A549 (cell line): ENCODE measurements around the gene DLGAP1. TPM values are rescaled to one million over a fixed set of nuclear protein-coding genes. Genes with fewer than 3 reads are reported as not detected.

Experiments
- ATOH8 ChIP-seq: fragments of 250-450 bp; sonication (Bioruptor Pico); IDR thresholded peaks from 2 replicates; pipeline ENCODE4 v1.5.0; 2020; ENCODE audit warnings: low read depth, mild to moderate bottlenecking, moderate library complexity
- CHD4 ChIP-seq: fragments of 200-600 bp; sonication (generic); IDR thresholded peaks from 2 replicates; pipeline ENCODE4 v1.6.1; 2016; ENCODE audit warnings: antibody characterized with exemption, mild to moderate bottlenecking, borderline replicate concordance
- EHF ChIP-seq: fragments of 250-450 bp; sonication (Bioruptor Pico); IDR thresholded peaks from 2 replicates; pipeline ENCODE4 v1.5.0; 2020; ENCODE audit warnings: mild to moderate bottlenecking
- EHMT2 ChIP-seq: fragments of 200-600 bp; sonication (generic); IDR thresholded peaks from 2 replicates; pipeline ENCODE4 v1.6.1; 2016; ENCODE audit warnings: antibody characterized with exemption, low read depth, mild to moderate bottlenecking, moderate library complexity
- ELK1 ChIP-seq: fragments of 150-350 bp; IDR thresholded peaks from 2 replicates; pipeline ENCODE4 v1.6.1; 2014; ENCODE audit warnings: low read depth, mild to moderate bottlenecking, low read length
- EP300 ChIP-seq, 2 experiments: fragments of >200 bp; sonication (Bioruptor Twin); formaldehyde crosslinking; IDR thresholded peaks; 2 replicates in 1 of 2; 3 replicates in 1 of 2; pipeline ENCODE4 v1.6.1; 2016 to 2017
- ESRRA ChIP-seq: fragments of 150-350 bp; IDR thresholded peaks from 2 replicates; pipeline ENCODE4 v1.6.1; 2014; ENCODE audit warnings: mild to moderate bottlenecking, low read length, borderline replicate concordance
- FOSL2 ChIP-seq, 2 experiments: fragments of 450-650 bp in 1 of 2; fragments of >200 bp in 1 of 2; sonication (Bioruptor Twin) in 1 of 2; formaldehyde crosslinking; IDR thresholded peaks; 2 replicates each; pipeline versions ENCODE4 v1.5.0 to v1.6.1; 2016 to 2020; ENCODE audit warnings: mild to moderate bottlenecking in 1 of 2, moderate library complexity in 1 of 2
- FOXS1 ChIP-seq: fragments of 250-450 bp; sonication (Bioruptor Pico); IDR thresholded peaks from 2 replicates; pipeline ENCODE4 v1.5.0; 2020; ENCODE audit warnings: mild to moderate bottlenecking, moderate library complexity
- GATA3 ChIP-seq: IDR thresholded peaks from 2 replicates; pipeline ENCODE4 v1.6.1; 2012; ENCODE audit warnings: borderline replicate concordance
- HDAC2 ChIP-seq: fragments of 200-600 bp; sonication (generic); IDR thresholded peaks from 2 replicates; pipeline ENCODE4 v1.6.1; 2016
- HES2 ChIP-seq: fragments of >200 bp; sonication (Bioruptor Twin); formaldehyde crosslinking; IDR thresholded peaks from 2 replicates; pipeline ENCODE4 v1.6.1; 2016
- HMGXB4 ChIP-seq: fragments of 250-450 bp; sonication (Bioruptor Pico); IDR thresholded peaks from 2 replicates; pipeline ENCODE4 v1.5.0; 2021; ENCODE audit warnings: mild to moderate bottlenecking, moderate library complexity, borderline replicate concordance
- HOXB13 ChIP-seq: fragments of 250-450 bp; sonication (Bioruptor Pico); IDR thresholded peaks from 2 replicates; pipeline ENCODE4 v1.5.0; 2020; ENCODE audit warnings: low read depth, mild to moderate bottlenecking, moderate library complexity
- HOXB5 ChIP-seq: fragments of 250-450 bp; sonication (Bioruptor Pico); IDR thresholded peaks from 2 replicates; pipeline ENCODE4 v1.5.0; 2020; ENCODE audit warnings: mild to moderate bottlenecking, moderate library complexity
- JUN ChIP-seq, 2 experiments: fragments of >200 bp; sonication (Bioruptor Twin); formaldehyde crosslinking; IDR thresholded peaks; 2 replicates in 1 of 2; 3 replicates in 1 of 2; pipeline ENCODE4 v1.6.1; 2016 to 2017
- JUNB ChIP-seq: fragments of >200 bp; sonication (Bioruptor Twin); formaldehyde crosslinking; IDR thresholded peaks from 2 replicates; pipeline ENCODE4 v1.6.1; 2016
- MAFK ChIP-seq: fragments of 450-650 bp; IDR thresholded peaks from 2 replicates; pipeline ENCODE4 v1.6.1; 2014; ENCODE audit not compliant: partially characterized antibody
- MAX ChIP-seq: IDR thresholded peaks from 2 replicates; pipeline ENCODE4 v1.6.1; 2012
- NFE2L2 ChIP-seq: fragments of 150-350 bp; conservative IDR thresholded peaks from 2 replicates; pipeline ENCODE4 v1.6.1; 2014; ENCODE audit warnings: low read length
- NR3C1 ChIP-seq: fragments of >200 bp; sonication (Bioruptor Twin); formaldehyde crosslinking; IDR thresholded peaks from 3 replicates; pipeline ENCODE4 v1.6.1; 2017
- POLR2A ChIP-seq: IDR thresholded peaks from 2 replicates; pipeline ENCODE4 v1.6.1; 2012; ENCODE audit warnings: mild to moderate bottlenecking, low read length
- POLR2AphosphoS2 ChIP-seq: conservative IDR thresholded peaks from 2 replicates; pipeline ENCODE4 v1.6.1; 2012; ENCODE audit warnings: low read length, improper control_type of control experiment, inconsistent platforms
- RARB ChIP-seq: fragments of 250-450 bp; sonication (Bioruptor Pico); IDR thresholded peaks from 2 replicates; pipeline ENCODE4 v1.8.0; 2021; ENCODE audit warnings: mild to moderate bottlenecking, moderate library complexity
- REST ChIP-seq: fragments of 200-600 bp; sonication (generic); IDR thresholded peaks from 2 replicates; pipeline ENCODE4 v1.6.1; 2016; ENCODE audit warnings: antibody characterized with exemption, mild to moderate bottlenecking, moderate library complexity
- RFX5 ChIP-seq: fragments of 450-650 bp; IDR thresholded peaks from 2 replicates; pipeline ENCODE4 v1.7.1; 2014; ENCODE audit warnings: antibody characterized with exemption, mild to moderate bottlenecking, moderate library complexity
- RNF2 ChIP-seq: fragments of 200-600 bp; sonication (generic); IDR thresholded peaks from 2 replicates; pipeline ENCODE4 v1.6.1; 2016; ENCODE audit warnings: low read depth, mild to moderate bottlenecking, antibody characterized with exemption, moderate library complexity, borderline replicate concordance
- SMC3 ChIP-seq: fragments of >200 bp; sonication (Bioruptor Twin); formaldehyde crosslinking; IDR thresholded peaks from 3 replicates; pipeline ENCODE4 v1.6.1; 2018; ENCODE audit warnings: inconsistent platforms
- TFCP2L1 ChIP-seq: fragments of 250-450 bp; sonication (Bioruptor Pico); IDR thresholded peaks from 2 replicates; pipeline ENCODE4 v1.5.0; 2021; ENCODE audit warnings: mild to moderate bottlenecking
- TP53 ChIP-seq: fragments of 250-450 bp; sonication (Bioruptor Pico); IDR thresholded peaks from 2 replicates; pipeline ENCODE4 v1.5.0; 2021; ENCODE audit warnings: mild to moderate bottlenecking, moderate library complexity
- ZC3H11A ChIP-seq: fragments of 450-650 bp; IDR thresholded peaks from 2 replicates; pipeline ENCODE4 v1.6.1; 2014; ENCODE audit warnings: antibody characterized with exemption, mild to moderate bottlenecking
- ZFP36 ChIP-seq: fragments of 450-650 bp; IDR thresholded peaks from 2 replicates; pipeline ENCODE4 v1.6.1; 2014; ENCODE audit warnings: borderline replicate concordance; ENCODE audit not compliant: partially characterized antibody
- ZNF302 ChIP-seq: fragments of 250-450 bp; sonication (Bioruptor Pico); IDR thresholded peaks from 2 replicates; pipeline ENCODE4 v1.9.0; 2021; ENCODE audit warnings: inconsistent platforms, mild to moderate bottlenecking, moderate library complexity
- ZSCAN20 ChIP-seq: fragments of 250-450 bp; sonication (Bioruptor Pico); IDR thresholded peaks from 2 replicates; pipeline ENCODE4 v1.8.0; 2022; ENCODE audit warnings: mild to moderate bottlenecking, moderate library complexity
- polyA plus RNA-seq, 4 experiments: library from polyadenylated mRNA; depleted of rRNA in 3 of 4; stranded (reverse); fragments of >200 nt; fragmentation: RNase III in 1 of 4; extraction: RNeasy Plus Mini Kit Qiagen cat#74134 plus additional on column Dnase treatment in 1 of 4; gene quantifications; 2 replicates in 3 of 4; 3 replicates in 1 of 4; pipeline ENCODE4 v1.2.3, GENCODE V29; 2011 to 2017

Gene DLGAP1
- polyA plus RNA-seq, 2 of the 4 experiments (the other 2 are of a cell fraction) = 0.04 to 0.12 TPM

GRCh38 chr18:3604498-3605408 is 850.4 kb downstream of the DLGAP1 start (continued):
- TF ChIP-seq MAX (0 out of 2 replicates have a peak, but pooled peaks have one; percentile 26), ZNF302 (no peak), ZFP36 (no peak), NFE2L2 (peak; percentile 57; the same call in 1 of the 2 replicates), POLR2AphosphoS2 (no peak), JUNB (peak; percentile 86), RARB (CRISPR knock-in tag) (peak; percentile 40), MAFK (peak; percentile 98), ESRRA (no peak), HOXB5 (CRISPR knock-in tag) (0 out of 2 replicates have a peak, but pooled peaks have one; percentile 13), FOSL2 (IDR thresholded peaks at IDR 0.05) (peak; percentile 69; the same call in 1 of the 2 replicates), FOSL2 (CRISPR knock-in tag; IDR thresholded peaks at IDR 0.05) (peak; percentile 99), EHF (CRISPR knock-in tag) (no peak; the same call in 1 of the 2 replicates), FOXS1 (CRISPR knock-in tag) (no peak), RNF2 (no peak), RFX5 (no peak), HOXB13 (CRISPR knock-in tag) (no peak; the same call in 1 of the 2 replicates), ATOH8 (CRISPR knock-in tag) (0 out of 2 replicates have a peak, but pooled peaks have one; percentile 8), ZSCAN20 (0 out of 2 replicates have a peak, but pooled peaks have one; percentile 38), GATA3 (peak; percentile 74), POLR2A (no peak), REST (no peak), NR3C1 (no peak), EHMT2 (no peak), TP53 (no peak), ELK1 (no peak), TFCP2L1 (CRISPR knock-in tag) (peak; percentile 5), SMC3 (peak; percentile 23; the same call in 1 of the 3 replicates), HDAC2 (no peak), HES2 (peak; percentile 33; the same call in 1 of the 2 replicates), JUN (IDR thresholded peaks at IDR 0.05) (peak; percentile 87 to 93), CHD4 (no peak), ZC3H11A (no peak), EP300 (IDR thresholded peaks at IDR 0.05) (peak; percentile 87 to 95; a peak in 4 of 5 replicates), HMGXB4 (CRISPR knock-in tag) (no peak)
